GM12878 (cell line): ENCODE results near the gene TP63. TPM values are rescaled to one million over a fixed set of nuclear protein-coding genes. Genes with fewer than 3 reads are reported as not detected.

Experiments
- ATAC-seq: fragments of 200-7000 bp; cut with Tn5 transposase; 3 replicates; pipeline ENCODE4 v1.9.1; 2020; ENCODE audit warnings: mild to moderate bottlenecking, moderate library complexity
- BruUV-seq: library from RNA; stranded (reverse); fragments of 400-500 nt; replicated peaks from 2 replicates; lab custom pipeline; 2021; lab: Mats Ljungman, UMichigan
- CTCF ChIA-PET: fragments of 300-600 bp; sonication (Branson Sonifier 250); formaldehyde crosslinking; extraction: SDS; loops from one replicate; lab custom pipeline; 2021; ENCODE audit warnings: inconsistent platforms; lab: Yijun Ruan, JAX
- POLR2A ChIA-PET: fragments of 350-600 bp; formaldehyde crosslinking; extraction: SDS; loops from one replicate; lab custom pipeline; 2021; ENCODE audit warnings: inconsistent platforms; lab: Charles Lee
- RAD21 ChIA-PET: fragments of 300-600 bp; sonication (Branson Sonifier 250); formaldehyde crosslinking; loops from one replicate; lab custom pipeline; 2023; ENCODE audit warnings: antibody characterized with exemption; ENCODE audit not compliant: unreplicated experiment; lab: Charles Lee
- SMC1A ChIA-PET: fragments of 300-600 bp; sonication (Branson Sonifier 250); formaldehyde crosslinking; loops from one replicate; lab custom pipeline; 2023; ENCODE audit not compliant: unreplicated experiment, uncharacterized antibody; lab: Charles Lee
- DNase-seq: peaks from one replicate; pipeline ENCODE4 v3.0.0-alpha.2; 2011; ENCODE audit warnings: low read depth, low spot score
- FAIRE-seq: peaks from 3 replicates; lab custom pipeline; 2011; peaks lifted over from hg19 to GRCh38; lab: Jason Lieb, UNC
- H2AFZ ChIP-seq: 2 replicates; pipeline ENCODE4 v1.6.0; 2011; ENCODE audit warnings: low read depth, low read length, control low read depth; ENCODE audit not compliant: control insufficient read depth
- H3K27ac ChIP-seq: 2 replicates; pipeline ENCODE4 v1.5.1; 2011; ENCODE audit warnings: control low read depth; ENCODE audit not compliant: control insufficient read depth, insufficient read depth
- H3K27me3 ChIP-seq, 2 experiments: replicated peaks in 1 of 2; 2 replicates each; pipeline versions ENCODE4 v1.6.0 to v1.6.1; 2011; ENCODE audit warnings: low read length in 1 of 2; ENCODE audit not compliant: control insufficient read depth in 2 of 2, insufficient read depth in 2 of 2
- H3K36me3 ChIP-seq, 2 experiments: 2 replicates each; pipeline ENCODE4 v1.5.1; 2011; ENCODE audit warnings: low read length in 1 of 2; ENCODE audit not compliant: control insufficient read depth in 2 of 2, insufficient read depth in 2 of 2
- H3K4me1 ChIP-seq: 2 replicates; pipeline ENCODE4 v1.6.1; 2011; ENCODE audit warnings: mild to moderate bottlenecking, low read length, moderate library complexity, mixed read lengths; ENCODE audit not compliant: control insufficient read depth, insufficient read depth
- H3K4me2 ChIP-seq: 2 replicates; pipeline ENCODE4 v1.6.0; 2011; ENCODE audit warnings: control low read depth; ENCODE audit not compliant: control insufficient read depth, insufficient read depth
- H3K4me3 ChIP-seq: fragments of 200-600 bp; sonication (generic); 2 replicates; pipeline ENCODE4 v1.5.1; 2016
- H3K79me2 ChIP-seq: 2 replicates; pipeline ENCODE4 v1.6.0; 2011; ENCODE audit warnings: low read length; ENCODE audit not compliant: control insufficient read depth, insufficient read depth
- H3K9ac ChIP-seq: 2 replicates; pipeline ENCODE4 v1.8.0; 2011; ENCODE audit warnings: low read length, control low read depth, mixed read lengths; ENCODE audit not compliant: control insufficient read depth, insufficient read depth
- H3K9me3 ChIP-seq: replicated peaks from 3 replicates; pipeline ENCODE4 v1.5.1; 2011; ENCODE audit warnings: mild to moderate bottlenecking, low read length; ENCODE audit not compliant: control insufficient read depth, insufficient read depth
- H4K20me1 ChIP-seq: 2 replicates; pipeline ENCODE4 v1.6.0; 2011; ENCODE audit not compliant: control insufficient read depth, insufficient read depth
- CBFB ChIP-seq: IDR thresholded peaks from 2 replicates; pipeline ENCODE4 v1.6.1; 2016; ENCODE audit warnings: antibody characterized with exemption, low read depth
- FOXK2 ChIP-seq: fragments of 450-650 bp; IDR thresholded peaks from 2 replicates; pipeline ENCODE4 v1.6.1; 2017; ENCODE audit warnings: mild to moderate bottlenecking, moderate library complexity
- MTA2 ChIP-seq: fragments of 450-650 bp; IDR thresholded peaks from 2 replicates; pipeline ENCODE4 v1.6.1; 2016; ENCODE audit warnings: low read depth, mild to moderate bottlenecking, moderate library complexity
- PBX3 ChIP-seq: IDR thresholded peaks from 2 replicates; pipeline ENCODE4 v1.6.1; 2011; ENCODE audit warnings: mild to moderate bottlenecking, low read depth, low read length, moderate library complexity; ENCODE audit not compliant: insufficient replicate concordance
- PKNOX1 ChIP-seq: fragments of 450-650 bp; IDR thresholded peaks from 2 replicates; pipeline ENCODE4 v1.6.1; 2016; ENCODE audit warnings: mild to moderate bottlenecking
- RAD51 ChIP-seq: fragments of 450-650 bp; IDR thresholded peaks from 2 replicates; pipeline ENCODE4 v1.6.1; 2016; ENCODE audit warnings: moderate library complexity, mild to moderate bottlenecking, inconsistent platforms
- RUNX3 ChIP-seq: IDR thresholded peaks from 2 replicates; pipeline ENCODE4 v1.6.1; 2012; ENCODE audit warnings: low read length, inconsistent platforms
- TCF3 ChIP-seq: IDR thresholded peaks from 2 replicates; pipeline ENCODE4 v1.6.1; 2012; ENCODE audit warnings: low read depth, mild to moderate bottlenecking, low read length, borderline replicate concordance; ENCODE audit not compliant: insufficient read depth
- WRNIP1 ChIP-seq: IDR thresholded peaks from 2 replicates; pipeline ENCODE4 v1.6.1; 2011; ENCODE audit warnings: low read depth, low read length, improper control_type of control experiment, borderline replicate concordance
- ZNF274 ChIP-seq: IDR thresholded peaks from one replicate; pipeline ENCODE4 v1.8.0; 2011; ENCODE audit not compliant: insufficient read length, insufficient read depth
- WGBS: methylation state at CpG from one replicate; pipeline ENCODE4 v1.1.6; 2016; ENCODE audit warnings: low lambda C conversion rate; ENCODE audit not compliant: insufficient replicate concordance, insufficient coverage; ENCODE audit errors: missing lambda C conversion rate; 5-methylcytosine and 5-hydroxymethylcytosine counted together
- in situ Hi-C: fragments of 300-500 bp; cut with MboI; formaldehyde crosslinking; loops from 9 replicates; pipeline ENCODE4 v1.14.3; 2018; ENCODE audit warnings: mixed read lengths
- intact Hi-C: fragments of 100-400 bp; cut with micrococcal nuclease; formaldehyde crosslinking; loops from one replicate; pipeline ENCODE4 v1.14.2; 2022; ENCODE audit not compliant: unreplicated experiment
- polyA plus RNA-seq, 11 experiments: library from polyadenylated mRNA; depleted of rRNA in 4 of 11; unstranded in 6 of 11; stranded (reverse) in 5 of 11; fragments of >200 nt; fragmentation: Nextera tagmentation in 4 of 11; fragmentation: Illumina TruSeq in 1 of 11; extraction: Ambion mirVana in 4 of 11; extraction: Trizol in 1 of 11; gene quantifications; 1 replicate in 1 of 11; 2 replicates in 10 of 11; pipeline versions ENCODE4 v1.2.1 to v1.2.3, GENCODE V29; 2011 to 2016; ENCODE audit warnings: inconsistent platforms in 2 of 11, missing spikeins in 2 of 11, low read depth in 1 of 11
- total RNA-seq, 4 experiments: library from RNA; depleted of rRNA in 3 of 4; stranded (reverse); fragments of >200 nt in 3 of 4; fragmentation: Illumina TruSeq in 1 of 4; extraction: Trizol in 1 of 4; gene quantifications; 2 replicates each; pipeline versions ENCODE4 v1.2.1 to v1.2.3, GENCODE V29; 2013 to 2021

TP63 gene
- total and polyA plus RNA-seq, 10 of the 15 experiments (the other 5 are each of a cell fraction or from before 2014, with no cell fraction given), result 1.4 to 10.8 (median 6.2) TPM

- Histone ChIP-seq H3K4me2 (peak overlapping the region; percentile 27; the same call in 1 of the 2 replicates), H2AFZ (no peak overlapping the region), H3K27me3 (no peaks in the 10 kb centered on the region), H3K36me3 (no peaks in the 10 kb centered on the region), H3K9me3 (no peaks in the 10 kb centered on the region), H3K4me3 (no peak overlapping the region), H3K4me1 (0 out of 2 replicates have a peak, but pooled peaks cover 4% of the 10 kb centered on the region), H4K20me1 (no peaks in the 10 kb centered on the region), H3K79me2 (no peaks in the 10 kb centered on the region), H3K27ac (no peak overlapping the region), H3K9ac (no peak overlapping the region)
- ChIA-PET SMC1A (interaction anchor here (0.5 to 1.4 kb wide), 11 partner anchors 10 to 530 kb away, joined by 3 to 4 read pairs (median 3); no protein-coding TSS in a partner anchor), POLR2A (interaction anchor here (1.4 kb wide), 1 partner anchor 13 kb away, joined by 4 read pairs; no protein-coding TSS in a partner anchor), RAD21 (interaction anchor here (0.7 to 2.3 kb wide), 7 partner anchors 12 to 287 kb away, joined by 3 to 12 read pairs (median 6); no protein-coding TSS in a partner anchor), CTCF (interaction anchor here (0.6 to 1.6 kb wide), 5 partner anchors 9 to 527 kb away, joined by 3 to 4 read pairs (median 3); no protein-coding TSS in a partner anchor)
- in situ Hi-C loops, result no loop called here
- ATAC-seq, result peak; percentile 50
- DNase-seq, result peak; percentile 42
- no peak for FAIRE-seq
- no TSS peak for BruUV-seq
- 0% methylated on average over 1 of the region's 1 CpG for WGBS
- peak; percentile 90 for TF ChIP-seq PKNOX1
- TF ChIP-seq WRNIP1, result no peak
- peak; percentile 43; the same call in 1 of the 2 replicates for TF ChIP-seq RAD51
- TF ChIP-seq RUNX3, result peak; percentile 43; the same call in 1 of the 2 replicates
- TF ChIP-seq ZNF274, result no peak
- TF ChIP-seq MTA2, result peak; percentile 63
- no peak for TF ChIP-seq CBFB
- no peak for TF ChIP-seq TCF3
- peak; percentile 42 for TF ChIP-seq PBX3
- TF ChIP-seq FOXK2, result no peak
- intact Hi-C loops, result no loop called here
Measured at GRCh38 chr3:189799366-189799765, 168.2 kb downstream of the TP63 start.
